ENCODE results near the gene STAU1. TPM values are rescaled to one million over a fixed set of nuclear protein-coding genes. Genes with fewer than 3 reads are reported as not detected.
A peak's percentile ranks its signal among the peaks of the same experiment; 100 is the strongest.
"Not testable (repeated sequence)": the region's sequence is repeated elsewhere in the genome, so short reads cannot be mapped to it uniquely, and the experiment has no call there.

Gene STAU1
- total and polyA plus RNA-seq, 7 donors: 51.9 to 110 (median 82.8) TPM

DNA sequence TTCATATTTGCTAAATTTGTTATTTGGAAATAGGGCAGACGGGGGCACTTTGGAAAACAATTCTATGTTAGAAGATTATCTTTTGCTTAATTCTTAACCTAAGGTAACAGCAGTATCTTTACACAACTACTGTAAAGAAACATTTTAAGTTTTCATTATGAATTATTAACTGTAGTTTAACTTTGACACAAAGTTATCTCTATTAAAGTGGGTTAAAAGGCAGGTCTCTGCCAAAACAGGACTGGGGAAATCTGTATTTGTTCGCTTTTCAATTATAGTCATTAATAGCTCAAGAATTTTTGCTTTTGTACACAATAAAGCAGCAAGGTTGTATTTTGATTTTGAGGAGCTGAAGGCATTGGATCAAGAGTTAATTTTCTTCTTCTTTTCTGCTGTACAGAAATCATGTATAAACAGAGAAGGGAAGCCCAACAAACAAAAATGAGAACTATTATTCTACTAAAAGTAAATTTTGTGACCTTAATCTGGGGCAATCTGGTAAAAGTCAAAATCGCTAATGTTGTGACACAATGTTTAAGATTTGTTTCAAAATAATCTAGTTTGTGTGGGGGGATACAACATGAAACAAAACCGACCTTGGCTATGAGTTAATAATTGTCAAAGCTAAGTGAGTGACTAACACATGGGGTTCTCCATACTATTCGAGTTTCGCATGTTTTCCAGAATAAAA is 2.9 kb downstream of the STAU1 start:
- Histone ChIP-seq H3K27ac (peak overlapping the region in 3 of 4 donors; percentile 2 to 95 (median 90)), H3K4me3 (no peak overlapping the region), H3K27me3 (no peaks in the 10 kb centered on the region), H3K4me1 (peaks cover 0 to 62% (median 50%) of the 10 kb centered on the region in 4 donors), H3K9me3 (no peaks in the 10 kb centered on the region), H3K36me3 (no peaks in the 10 kb centered on the region)
- TF ChIP-seq POLR2A (IDR thresholded peaks at IDR 0.05): no peak
- TF ChIP-seq POLR2AphosphoS5 (IDR thresholded peaks at IDR 0.05): no peak
- TF ChIP-seq EP300 (IDR thresholded peaks at IDR 0.05): no peak
- TF ChIP-seq, protein P1, sequence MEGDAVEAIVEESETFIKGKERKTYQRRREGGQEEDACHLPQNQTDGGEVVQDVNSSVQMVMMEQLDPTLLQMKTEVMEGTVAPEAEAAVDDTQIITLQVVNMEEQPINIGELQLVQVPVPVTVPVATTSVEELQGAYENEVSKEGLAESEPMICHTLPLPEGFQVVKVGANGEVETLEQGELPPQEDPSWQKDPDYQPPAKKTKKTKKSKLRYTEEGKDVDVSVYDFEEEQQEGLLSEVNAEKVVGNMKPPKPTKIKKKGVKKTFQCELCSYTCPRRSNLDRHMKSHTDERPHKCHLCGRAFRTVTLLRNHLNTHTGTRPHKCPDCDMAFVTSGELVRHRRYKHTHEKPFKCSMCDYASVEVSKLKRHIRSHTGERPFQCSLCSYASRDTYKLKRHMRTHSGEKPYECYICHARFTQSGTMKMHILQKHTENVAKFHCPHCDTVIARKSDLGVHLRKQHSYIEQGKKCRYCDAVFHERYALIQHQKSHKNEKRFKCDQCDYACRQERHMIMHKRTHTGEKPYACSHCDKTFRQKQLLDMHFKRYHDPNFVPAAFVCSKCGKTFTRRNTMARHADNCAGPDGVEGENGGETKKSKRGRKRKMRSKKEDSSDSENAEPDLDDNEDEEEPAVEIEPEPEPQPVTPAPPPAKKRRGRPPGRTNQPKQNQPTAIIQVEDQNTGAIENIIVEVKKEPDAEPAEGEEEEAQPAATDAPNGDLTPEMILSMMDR (IDR thresholded peaks at IDR 0.05): no peak
- WGBS, 2 donors: 50 to 70% methylated on average over 6 of the region's 6 CpGs
- no peak for DNase-seq
- intact Hi-C loops (cut with DNase I): no loop called here

DNA sequence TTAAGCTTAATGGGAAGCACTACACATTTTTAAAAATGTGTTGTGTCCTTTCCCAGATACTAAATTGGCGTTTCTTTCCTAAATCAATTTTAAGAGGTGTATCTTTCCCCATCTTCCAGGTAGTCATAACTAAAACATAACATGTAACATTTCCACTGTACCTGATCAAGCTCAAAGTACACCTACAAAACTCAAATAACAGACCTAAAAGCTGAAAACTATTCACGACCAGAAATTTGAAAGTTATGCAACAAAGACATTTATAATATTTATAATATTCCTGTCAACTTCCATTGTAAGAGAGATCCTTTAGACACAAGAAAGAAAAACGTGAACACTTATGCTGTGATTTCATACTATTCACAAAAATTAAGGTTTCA is 3.5 kb downstream of the STAU1 start:
- Histone ChIP-seq H3K4me3 (no peak overlapping the region), H3K27me3 (no peaks in the 10 kb centered on the region), H3K36me3 (no peaks in the 10 kb centered on the region), H3K27ac (no peak overlapping the region), H3K9me3 (no peaks in the 10 kb centered on the region), H3K4me1 (peaks cover 0 to 66% (median 55%) of the 10 kb centered on the region in 4 donors)
- intact Hi-C loops (cut with DNase I): no loop called here
- TF ChIP-seq POLR2A (IDR thresholded peaks at IDR 0.05) (no peak), EP300 (IDR thresholded peaks at IDR 0.05) (no peak)
- 70 to 75% methylated on average over 3 of the region's 3 CpGs for WGBS, 2 donors
- no peak for DNase-seq

DNA sequence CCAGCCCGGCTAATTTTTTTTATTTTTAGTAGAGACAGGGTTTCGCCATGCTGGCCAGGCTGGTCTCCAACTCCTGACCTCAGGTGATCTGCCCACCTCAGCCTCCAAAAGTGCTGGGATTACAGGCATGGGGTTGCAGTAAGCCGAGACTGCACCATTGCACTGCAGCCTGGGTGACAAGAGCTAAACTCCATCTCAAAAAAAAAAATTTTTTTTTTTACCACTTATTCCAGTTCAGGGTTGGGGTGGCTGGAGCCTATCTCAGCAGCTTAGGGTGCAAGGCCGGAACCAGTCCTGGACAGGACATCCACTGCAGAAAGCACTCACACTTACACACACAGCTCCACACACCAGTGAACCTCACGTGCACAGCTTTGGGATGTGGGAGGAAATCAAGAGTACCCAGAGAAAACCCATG is 4.0 kb downstream of the STAU1 start:
- intact Hi-C loops (cut with DNase I); H3K36me3 ChIP-seq; H3K4me3 ChIP-seq; H3K27me3 ChIP-seq; DNase-seq; H3K9me3 ChIP-seq; H3K27ac ChIP-seq: not testable (repeated sequence)
- H3K4me1 ChIP-seq: peaks cover 0 to 72% (median 60%) of the 10 kb centered on the region in 4 donors
- WGBS, 2 donors: 89 to 92% methylated on average over 5 of the region's 5 CpGs

- peaks cover 0 to 74% (median 58%) of the 10 kb centered on the region in 4 donors for H3K4me1 ChIP-seq
- intact Hi-C loops (cut with DNase I): no loop called here
- H3K9me3 ChIP-seq: no peaks in the 10 kb centered on the region
- H3K27ac ChIP-seq: no peak overlapping the region
- no peaks in the 10 kb centered on the region for H3K27me3 ChIP-seq
- WGBS, 2 donors: 97 to 98% methylated on average over 3 of the region's 3 CpGs
- H3K36me3 ChIP-seq: no peaks in the 10 kb centered on the region
- DNase-seq: no peak
- TF ChIP-seq POLR2A (IDR thresholded peaks at IDR 0.05) (no peak), POLR2AphosphoS5 (IDR thresholded peaks at IDR 0.05) (no peak), EP300 (IDR thresholded peaks at IDR 0.05) (no peak)
- TF ChIP-seq, protein P1 (IDR thresholded peaks at IDR 0.05): no peak
- no peak overlapping the region for H3K4me3 ChIP-seq
These were observed 4.7 kb downstream of the STAU1 start for GRCh38 chr20:49183444-49183843.

GRCh38 chr20:49181265-49181877 is 6.8 kb downstream of the STAU1 start:
- no peaks in the 10 kb centered on the region for H3K9me3 ChIP-seq
- peaks cover 0 to 81% (median 66%) of the 10 kb centered on the region in 4 donors for H3K4me1 ChIP-seq
- WGBS, 2 donors: 90% methylated on average over 8 of the region's 8 CpGs
- no peak for DNase-seq
- no peaks in the 10 kb centered on the region for H3K27me3 ChIP-seq
- no peak for TF ChIP-seq POLR2A (IDR thresholded peaks at IDR 0.05)
- TF ChIP-seq POLR2AphosphoS5 (IDR thresholded peaks at IDR 0.05): peak in 2 of 4 donors; percentile 8 to 23
- TF ChIP-seq EP300 (IDR thresholded peaks at IDR 0.05): no peak
- TF ChIP-seq, protein P1 (IDR thresholded peaks at IDR 0.05): no peak
- intact Hi-C loops (cut with DNase I): no loop called here
- H3K27ac ChIP-seq: peak overlapping the region in 3 of 4 donors; percentile 56 to 61 (median 58)
- H3K36me3 ChIP-seq: no peaks in the 10 kb centered on the region
- H3K4me3 ChIP-seq: no peak overlapping the region

All from sigmoid colon (tissue), 7 donors.